Muscle of leg (tissue), 11 donors: ENCODE data around the gene GM2A. TPM values are rescaled to one million over a fixed set of nuclear protein-coding genes. Genes with fewer than 3 reads are reported as not detected.
A peak's percentile ranks its signal among the peaks of the same experiment; 100 is the strongest.

Source experiments
- DNase-seq: peaks from one replicate; pipeline ENCODE4 v3.0.0; 2013
- H3K27ac ChIP-seq: one replicate; pipeline ENCODE4 v1.5.1; 2013; ENCODE audit warnings: mild to moderate bottlenecking, low read length, control low read depth
- H3K27me3 ChIP-seq: one replicate; pipeline ENCODE4 v1.6.1; 2013; ENCODE audit warnings: low read length; ENCODE audit not compliant: control insufficient read depth, insufficient read depth
- H3K36me3 ChIP-seq: one replicate; pipeline ENCODE4 v1.6.1; 2013; ENCODE audit warnings: low read length; ENCODE audit not compliant: control insufficient read depth, insufficient read depth
- H3K4me1 ChIP-seq: one replicate; pipeline ENCODE4 v1.6.1; 2013; ENCODE audit warnings: low read length; ENCODE audit not compliant: control insufficient read depth, insufficient read depth
- H3K4me3 ChIP-seq: one replicate; pipeline ENCODE4 v1.5.1; 2013; ENCODE audit warnings: low read length, control low read depth
- H3K9me3 ChIP-seq: replicated peaks from 2 replicates; pipeline ENCODE4 v1.6.1; 2013; ENCODE audit warnings: low read depth, low read length; ENCODE audit not compliant: control insufficient read depth
- WGBS: methylation state at CpG from one replicate; pipeline ENCODE4 v1.1.5; 2013; ENCODE audit warnings: missing lambda C conversion rate; ENCODE audit not compliant: insufficient coverage; 5-methylcytosine and 5-hydroxymethylcytosine counted together
- polyA plus RNA-seq, 8 donors: library from polyadenylated mRNA; unstranded; fragments of 120-200 nt; gene quantifications; one replicate each; pipeline versions ENCODE4 v1.2.1 to v1.2.3, GENCODE V29; 2013; ENCODE audit warnings: inconsistent platforms in 1 of 8, low replicate concordance in 1 of 8; ENCODE audit not compliant: insufficient read length in 8 of 8, insufficient read depth in 1 of 8
- total RNA-seq: library from RNA; stranded (reverse); fragments of 120-200 nt; gene quantifications from one replicate; pipeline ENCODE4 v1.2.4, GENCODE V29; 2013

The GM2A gene
- total and polyA plus RNA-seq, 9 donors = 16.2 to 22.9 (median 19.9) TPM

DNA sequence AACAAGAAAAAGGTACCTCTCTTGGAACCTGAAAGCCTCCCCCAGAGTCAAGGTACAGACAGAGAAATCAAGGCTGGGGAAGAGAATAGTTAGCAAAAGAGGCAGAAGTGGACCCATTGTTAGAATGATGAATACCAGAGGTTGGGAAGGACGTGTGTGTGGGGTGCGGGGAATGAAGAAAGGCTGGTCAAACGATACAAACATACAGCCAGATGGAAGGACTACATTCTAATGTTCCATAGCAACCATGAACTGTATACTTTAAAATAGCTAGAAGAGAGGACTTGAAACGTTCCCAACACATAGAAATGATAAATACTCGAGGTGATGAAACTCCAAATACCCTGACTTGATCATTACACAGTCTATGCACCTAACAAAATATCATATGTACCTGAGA is 36.2 kb upstream of the GM2A start:
- Histone ChIP-seq H3K36me3 (peaks cover 7% of the 10 kb centered on the region), H3K4me3 (no peak overlapping the region), H3K9me3 (no peaks in the 10 kb centered on the region), H3K27me3 (no peaks in the 10 kb centered on the region), H3K4me1 (peaks cover 28% of the 10 kb centered on the region), H3K27ac (no peak overlapping the region)
- no peak for DNase-seq
- no CpG with 5 or more reads among the region's 5 CpGs for WGBS

- no CpG with 5 or more reads among the region's 6 CpGs for WGBS
- Histone ChIP-seq H3K27ac (no peak overlapping the region), H3K36me3 (peaks cover 3% of the 10 kb centered on the region), H3K4me3 (no peak overlapping the region), H3K4me1 (peaks cover 40% of the 10 kb centered on the region), H3K27me3 (no peaks in the 10 kb centered on the region), H3K9me3 (no peaks in the 10 kb centered on the region)
- DNase-seq = no peak
These were observed 34.8 kb upstream of the GM2A start for GRCh38 chr5:151218177-151218576.

DNA sequence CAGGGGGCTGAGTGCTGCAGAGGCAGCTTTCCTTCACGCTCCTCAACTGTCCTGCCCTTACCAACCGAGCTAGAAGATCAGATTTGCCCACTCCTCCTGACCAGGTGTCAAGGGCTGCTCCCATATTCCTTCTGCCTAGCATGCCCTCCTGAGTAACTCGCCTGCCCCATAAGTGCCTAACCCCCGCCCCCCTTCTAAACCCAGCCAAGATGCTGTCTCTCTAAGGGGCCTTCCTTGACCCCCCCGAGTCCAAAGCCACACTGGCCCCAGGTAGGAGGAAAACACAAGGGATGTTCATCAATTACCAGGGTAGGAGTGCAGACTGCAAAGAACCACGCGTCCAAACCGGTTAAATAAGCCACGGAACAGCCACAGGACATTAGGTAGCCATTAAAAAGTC is 33.8 kb upstream of the GM2A start:
- Histone ChIP-seq H3K27me3 (no peaks in the 10 kb centered on the region), H3K4me3 (no peak overlapping the region)
- DNase-seq = no peak

DNA sequence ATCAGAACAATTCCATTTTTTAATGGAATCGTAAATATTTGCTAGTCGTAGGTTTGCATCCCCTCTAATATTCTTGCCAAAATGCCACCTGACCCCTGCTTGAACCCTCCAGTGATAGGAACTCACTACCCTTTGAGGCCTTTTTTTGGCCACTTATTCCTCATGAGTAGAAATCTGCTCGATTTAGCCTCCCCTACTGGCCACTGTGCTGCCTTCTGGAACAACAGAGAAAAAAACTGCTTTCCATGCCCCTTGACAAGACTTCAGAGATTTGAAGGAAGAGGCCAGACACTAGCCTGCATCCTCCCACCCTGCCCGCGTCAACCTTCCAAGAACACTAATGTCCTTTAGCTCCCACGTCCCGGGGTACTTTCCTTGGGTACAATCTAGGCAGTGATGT is 33.2 kb upstream of the GM2A start:
- no peaks in the 10 kb centered on the region for H3K9me3 ChIP-seq

More for the DNA sequence above, 33.8 kb upstream of the GM2A start:
- no peak overlapping the region for H3K27ac ChIP-seq
- WGBS = 89% methylated on average over 5 of the region's 9 CpGs
- H3K9me3 ChIP-seq = no peaks in the 10 kb centered on the region
- H3K36me3 ChIP-seq = peaks cover 3% of the 10 kb centered on the region
- peaks cover 40% of the 10 kb centered on the region for H3K4me1 ChIP-seq

DNA sequence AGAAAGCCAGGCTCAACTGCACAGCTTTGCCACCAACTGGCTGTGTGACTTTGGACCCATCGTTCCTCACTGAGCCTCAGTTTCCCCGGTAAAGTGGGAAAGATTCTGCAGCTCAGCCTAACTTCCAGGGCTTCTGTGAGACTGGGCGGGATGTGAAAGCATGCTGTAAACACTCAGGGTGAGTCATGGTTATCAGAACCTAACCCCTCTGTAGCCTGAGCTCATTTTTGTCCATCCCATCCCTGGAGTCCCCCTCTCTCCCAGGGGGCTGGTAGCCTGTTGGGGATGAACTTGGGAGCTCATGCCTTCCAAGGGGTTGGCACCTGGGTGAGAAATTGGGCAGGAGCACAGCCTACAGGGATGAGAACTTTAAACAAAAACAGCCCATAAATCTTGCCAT is 31.4 kb upstream of the GM2A start:
- 100% methylated on average over 1 of the region's 3 CpGs for WGBS
- peaks cover 34% of the 10 kb centered on the region for H3K4me1 ChIP-seq
- DNase-seq = no peak
- H3K36me3 ChIP-seq = peaks cover 3% of the 10 kb centered on the region
- H3K27ac ChIP-seq = no peak overlapping the region
- no peak overlapping the region for H3K4me3 ChIP-seq
- no peaks in the 10 kb centered on the region for H3K27me3 ChIP-seq
- no peaks in the 10 kb centered on the region for H3K9me3 ChIP-seq

More for the DNA sequence above, 33.2 kb upstream of the GM2A start:
- 81% methylated on average over 7 of the region's 7 CpGs for WGBS
- Histone ChIP-seq H3K4me3 (no peak overlapping the region), H3K27me3 (no peaks in the 10 kb centered on the region), H3K4me1 (peaks cover 37% of the 10 kb centered on the region), H3K27ac (no peak overlapping the region), H3K36me3 (peaks cover 3% of the 10 kb centered on the region)
- no peak for DNase-seq

- H3K36me3 ChIP-seq = peaks cover 3% of the 10 kb centered on the region
- peak overlapping the region; percentile 81 for H3K27ac ChIP-seq
- no peak for DNase-seq
- no peaks in the 10 kb centered on the region for H3K9me3 ChIP-seq
- peak overlapping the region; percentile 76 for H3K4me3 ChIP-seq
- H3K27me3 ChIP-seq = no peaks in the 10 kb centered on the region
- 90% methylated on average over 5 of the region's 6 CpGs for WGBS
- peaks cover 34% of the 10 kb centered on the region for H3K4me1 ChIP-seq
These were observed 30.8 kb upstream of the GM2A start for GRCh38 chr5:151222054-151222789.

DNA sequence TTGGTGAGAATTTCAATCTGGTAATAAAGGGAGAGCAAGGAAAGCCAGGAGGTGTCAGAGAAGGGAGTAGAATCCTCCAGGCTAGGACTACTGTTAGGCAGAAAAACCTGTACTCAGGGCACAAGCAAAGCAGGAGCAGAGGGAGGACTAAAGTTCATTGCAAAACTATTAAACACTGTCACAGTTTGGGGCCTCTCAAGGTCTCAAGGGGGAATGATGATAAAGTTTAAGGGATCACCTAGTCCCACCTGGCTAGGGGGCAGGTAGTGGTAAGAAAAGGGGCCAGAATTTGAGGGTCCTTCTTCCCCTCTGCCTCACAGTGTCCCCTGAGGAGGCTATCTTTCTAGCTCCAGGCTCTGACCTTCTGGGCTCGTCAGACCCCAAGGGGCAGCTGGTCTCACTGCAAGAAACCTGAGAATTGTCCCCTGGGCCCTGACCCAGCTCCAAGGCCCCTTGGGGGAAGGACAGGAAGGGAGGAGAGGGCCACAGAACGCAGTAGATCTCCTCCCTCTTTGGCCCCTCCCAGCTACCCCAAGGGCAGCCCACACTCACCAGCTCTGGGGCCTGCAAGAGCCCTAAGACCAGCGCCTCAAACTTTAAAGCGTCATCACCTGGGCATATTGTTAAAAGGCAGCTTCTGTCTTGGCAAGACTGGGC is 30.1 kb upstream of the GM2A start:
- no peaks in the 10 kb centered on the region for H3K27me3 ChIP-seq
- H3K4me1 ChIP-seq = peaks cover 34% of the 10 kb centered on the region
- peaks cover 3% of the 10 kb centered on the region for H3K36me3 ChIP-seq
- no peak for DNase-seq
- WGBS = 20% methylated on average over 2 of the region's 4 CpGs
- peak overlapping the region; percentile 76 for H3K4me3 ChIP-seq
- peak overlapping the region; percentile 81 for H3K27ac ChIP-seq
- no peaks in the 10 kb centered on the region for H3K9me3 ChIP-seq

GRCh38 chr5:151223447-151224264 is 29.3 kb upstream of the GM2A start, which contains the start of gene CCDC69:
TSS of gene CCDC69 (minus strand) at chr5:151224092. CDS start at chr5:151223970, 122 bp downstream.
- Histone ChIP-seq H3K4me3 (peak within 1 kb of the TSS; percentile 76), H3K9me3 (no peaks in the 10 kb centered on the region), H3K27ac (peak within 1 kb of the TSS; percentile 81), H3K36me3 (peaks cover 3% of the 10 kb centered on the region), H3K27me3 (no peaks in the 10 kb centered on the region), H3K4me1 (peaks cover 34% of the 10 kb centered on the region)
- WGBS = under 1% methylated on average over 54 of the region's 58 CpGs
- peak; percentile 87 for DNase-seq

DNA sequence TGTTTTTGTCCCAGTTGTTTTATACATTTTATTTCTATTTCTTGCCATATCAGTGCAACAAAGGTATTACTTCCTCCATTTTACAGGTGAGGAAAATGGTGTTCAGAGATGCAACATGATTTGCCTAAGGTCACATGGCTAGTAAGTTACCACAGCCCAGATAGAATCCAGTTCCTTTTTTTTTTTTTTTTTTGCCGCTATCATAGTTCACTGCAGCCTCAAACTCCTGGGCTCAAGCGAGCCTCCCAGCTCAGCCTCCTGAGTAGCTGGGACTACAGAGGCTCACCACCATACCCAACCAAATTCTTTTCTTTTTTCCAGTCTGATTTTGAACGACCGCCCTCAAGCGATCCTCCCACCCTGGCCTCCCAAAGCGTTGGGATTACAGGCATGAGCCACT is 28.6 kb upstream of the GM2A start:
- Histone ChIP-seq H3K4me3 (peak overlapping the region; percentile 76), H3K9me3 (no peaks in the 10 kb centered on the region), H3K36me3 (peaks cover 3% of the 10 kb centered on the region), H3K27ac (no peak overlapping the region), H3K4me1 (peaks cover 34% of the 10 kb centered on the region), H3K27me3 (no peaks in the 10 kb centered on the region)
- 82% methylated on average over 3 of the region's 6 CpGs for WGBS
- DNase-seq = no peak

GRCh38 chr5:151225071-151225470 is 27.9 kb upstream of the GM2A start:
- H3K27me3 ChIP-seq = no peaks in the 10 kb centered on the region
- DNase-seq = no peak
- H3K27ac ChIP-seq = no peak overlapping the region
- peaks cover 31% of the 10 kb centered on the region for H3K4me1 ChIP-seq
- H3K4me3 ChIP-seq = no peak overlapping the region
- H3K36me3 ChIP-seq = peaks cover 3% of the 10 kb centered on the region
- 93% methylated on average over 4 of the region's 4 CpGs for WGBS
- no peaks in the 10 kb centered on the region for H3K9me3 ChIP-seq
